ELF-1 (cell line): ENCODE measurements around the gene CD207.
"Not testable (repeated sequence)": the region's sequence is repeated elsewhere in the genome, so short reads cannot be mapped to it uniquely, and the experiment has no call there.

Experiments
- DNase-seq: peaks from one replicate; pipeline ENCODE4 v3.0.0-alpha.2; 2016; ENCODE audit warnings: low read depth, low spot score

CD207 gene

DNA sequence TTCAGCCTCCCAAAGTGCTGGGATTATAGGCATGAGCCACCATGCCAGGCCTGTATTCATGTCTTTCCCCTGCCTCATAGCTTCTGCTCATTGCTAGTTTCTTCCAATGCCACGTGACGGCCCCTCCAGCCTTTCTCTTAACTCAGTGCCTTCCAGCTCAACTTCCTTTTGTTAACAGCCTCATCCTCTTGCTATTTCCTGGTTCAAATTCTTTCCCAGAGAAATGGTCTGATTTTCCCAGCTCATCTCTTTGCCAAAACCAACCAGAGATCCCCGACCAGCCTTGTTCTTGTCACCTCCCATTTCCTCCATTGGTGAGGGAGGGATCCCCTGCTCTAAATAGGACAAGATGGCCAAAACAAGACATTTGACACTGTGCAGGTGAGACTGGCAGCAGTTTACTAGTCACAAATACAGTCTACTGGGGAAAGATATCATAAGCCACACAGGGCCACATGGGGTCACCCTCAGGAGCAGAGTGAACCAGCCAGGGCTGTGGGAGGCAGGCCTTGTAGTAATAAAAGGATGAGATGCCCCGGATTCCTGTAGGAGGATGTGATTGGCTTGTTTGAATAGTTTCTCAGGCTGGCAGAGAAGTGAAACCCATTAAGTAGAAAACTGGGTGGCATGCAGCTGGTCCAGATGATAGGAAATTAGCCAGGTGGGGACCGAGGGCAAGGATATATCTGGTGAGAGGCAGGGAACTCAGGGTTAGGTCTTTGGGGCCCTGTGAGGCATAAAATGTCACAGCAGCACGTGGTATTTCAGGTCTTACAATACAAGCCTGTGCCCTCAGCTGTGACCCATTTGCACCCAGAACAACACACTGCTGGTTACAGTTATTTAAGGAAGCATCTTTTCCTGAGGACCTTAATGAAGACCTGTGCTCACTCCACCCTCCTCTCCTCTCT, 6.4 kb downstream of the CD207 start:
- DNase-seq: no peak

DNA sequence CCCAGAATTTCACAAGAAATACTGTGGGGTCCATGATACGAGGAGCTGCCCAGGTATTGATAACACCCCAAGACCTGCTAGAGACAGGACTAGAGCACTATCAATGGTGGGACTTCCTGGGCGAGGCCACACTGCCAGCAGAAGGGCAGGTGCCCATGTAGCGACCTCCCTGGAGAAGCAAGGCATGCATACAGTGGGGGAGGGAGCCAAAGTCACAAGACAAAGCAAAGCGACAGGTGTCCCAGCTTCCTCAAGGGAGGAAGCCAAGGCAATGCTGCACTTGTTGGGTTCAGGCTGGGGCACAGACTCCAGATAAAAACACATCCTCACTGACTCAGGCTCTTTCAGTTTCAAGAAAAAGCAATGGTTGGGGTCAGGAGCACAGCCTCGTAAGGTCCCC, 7.5 kb downstream of the CD207 start:
- no peak for DNase-seq

DNA sequence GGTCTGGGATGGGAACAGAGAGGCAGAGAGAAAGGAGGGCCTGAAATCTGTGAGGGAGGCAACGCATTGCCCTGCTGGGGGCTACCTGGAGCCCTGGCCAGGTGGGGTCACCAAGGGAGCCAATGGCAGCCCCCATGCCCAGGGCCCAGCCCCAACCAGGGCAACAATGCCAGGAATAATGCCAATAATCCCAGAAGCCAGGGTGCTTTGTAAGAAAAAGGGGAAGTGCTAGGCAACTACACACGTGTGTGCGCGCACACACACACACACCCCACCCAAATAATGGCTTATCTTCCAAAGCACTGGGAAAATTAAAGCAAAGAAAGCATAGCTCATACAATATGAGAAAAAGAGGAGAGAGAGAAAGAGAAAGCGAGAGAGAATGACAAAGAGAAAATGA, 8.2 kb downstream of the CD207 start:
- DNase-seq: no peak

DNA sequence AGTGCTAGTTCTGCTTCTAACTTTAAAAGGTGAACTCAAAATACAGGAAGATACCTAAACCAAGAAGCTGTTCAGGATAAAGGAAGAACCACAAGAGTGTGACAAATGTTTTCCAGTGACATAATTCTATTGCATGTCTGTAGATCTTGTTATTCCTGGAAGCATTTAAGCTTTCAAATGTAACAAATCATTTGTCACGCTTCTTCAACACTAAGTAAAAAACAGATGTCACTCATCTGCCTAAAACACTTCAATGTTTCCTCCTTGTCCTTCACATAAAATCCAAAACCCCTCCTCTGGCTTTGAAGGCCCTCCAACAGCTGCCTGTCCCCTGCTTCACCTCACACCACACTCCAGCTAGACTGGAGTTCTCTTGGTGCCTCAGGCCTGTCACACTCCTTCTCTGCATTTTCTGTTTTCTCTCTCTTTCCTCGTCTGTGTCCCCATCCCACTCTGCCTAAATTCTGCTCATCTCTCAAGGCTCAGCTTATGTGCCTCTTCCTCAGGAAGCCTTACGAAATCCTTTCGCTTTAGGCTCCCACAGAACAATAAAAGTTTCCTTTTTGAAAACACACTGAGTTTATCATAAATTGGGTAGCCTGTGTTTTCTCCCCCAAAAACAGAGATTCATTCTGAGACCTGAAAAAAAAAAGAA, 8.8 kb downstream of the CD207 start:
- DNase-seq: no peak

DNA sequence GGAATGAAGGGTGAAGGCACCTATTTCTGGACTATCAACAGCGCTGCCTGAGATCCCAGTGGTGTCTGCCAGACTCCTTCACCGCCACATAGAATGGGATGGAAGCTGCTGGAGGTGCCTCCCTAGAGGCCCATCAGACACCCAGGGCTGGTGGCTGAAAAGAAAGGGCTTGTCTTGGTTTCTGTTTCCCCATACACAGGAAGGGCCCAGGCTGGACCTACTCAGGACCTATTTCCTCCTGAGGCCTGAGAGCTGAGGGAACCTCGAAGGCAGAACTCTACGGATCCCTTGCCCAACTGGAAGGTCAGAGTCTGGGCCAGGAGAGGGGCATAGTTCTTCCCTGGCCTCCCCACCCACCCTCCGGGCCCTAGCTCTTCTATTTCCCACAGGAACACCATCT, 12.4 kb downstream of the CD207 start:
- DNase-seq: no peak

DNA sequence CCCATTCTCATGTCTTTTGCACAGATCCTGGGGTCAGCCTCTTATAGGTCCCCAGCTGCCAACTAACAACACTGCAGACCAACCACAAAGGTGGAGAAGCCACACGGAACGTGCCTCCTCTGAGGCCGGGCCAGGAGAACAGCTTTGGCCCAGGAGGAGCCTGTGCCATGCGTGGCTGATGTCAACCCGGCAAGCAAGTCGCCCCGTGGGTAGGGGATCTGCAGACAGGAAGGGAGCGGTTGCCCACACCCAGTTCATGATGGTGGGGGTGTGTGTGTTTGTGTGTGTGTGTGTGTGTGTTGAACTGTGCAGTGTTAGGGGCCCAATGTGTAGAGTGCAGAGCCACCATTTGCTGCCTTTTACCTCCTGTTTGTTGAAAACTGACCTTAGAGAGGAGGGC, 12.8 kb downstream of the CD207 start:
- DNase-seq: no peak

DNA sequence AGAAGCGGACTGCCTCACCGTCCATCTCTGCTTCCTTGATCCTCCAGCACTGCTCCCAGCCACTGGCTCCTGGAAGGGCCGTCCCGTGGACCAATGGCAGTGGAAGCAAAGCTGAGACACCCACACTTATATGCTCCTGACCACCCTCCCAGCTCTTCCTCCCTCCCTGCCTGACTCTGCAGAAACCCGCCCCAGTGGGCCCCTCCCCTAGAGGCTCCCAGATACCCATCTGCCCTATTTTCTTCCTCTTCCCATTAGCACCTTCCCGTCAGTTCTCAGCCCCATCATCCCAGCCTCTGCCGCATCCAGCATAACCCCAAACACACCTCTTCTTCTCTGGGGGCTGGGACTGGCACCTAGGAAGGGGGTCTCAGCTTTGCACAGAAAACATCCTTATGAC, 15.1 kb downstream of the CD207 start, which contains the start of gene CLEC4F:
Gene CLEC4F (minus strand): TSS at position 101 of the 400 bp plus-strand sequence. CDS start 76 bp downstream, at position 25.
- DNase-seq: no peak

DNA sequence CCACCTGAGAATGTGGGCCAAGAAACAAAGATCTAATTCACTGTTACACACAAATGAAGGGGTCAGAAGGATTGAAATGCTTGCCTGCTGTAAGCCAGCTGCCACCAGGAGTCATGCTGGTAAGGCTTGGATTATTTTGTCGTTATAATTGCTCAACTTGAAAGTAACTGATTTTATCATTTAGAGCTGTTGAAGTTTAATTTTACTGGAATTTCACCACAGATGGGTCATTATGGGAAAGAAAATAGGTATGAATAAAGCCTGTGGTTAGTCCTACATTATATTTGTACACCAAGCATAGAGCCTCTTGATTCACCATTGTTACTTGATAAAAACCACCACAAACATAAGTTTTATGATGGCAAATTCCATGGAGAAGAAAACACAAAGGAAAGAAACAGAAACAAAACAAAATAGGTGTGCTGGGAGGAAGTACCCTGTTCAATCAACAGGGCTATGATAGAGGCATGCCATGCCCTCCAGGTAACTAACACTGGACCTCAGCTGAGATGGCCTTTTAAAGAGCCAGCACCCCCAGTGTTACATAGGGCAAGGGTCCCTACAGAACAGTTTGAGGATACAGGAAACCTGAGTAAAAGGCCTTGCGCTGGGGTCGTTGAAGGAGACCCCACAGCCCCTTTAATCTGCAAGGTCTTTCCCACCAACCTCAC, 18.2 kb downstream of the CD207 start:
- no peak for DNase-seq

DNA sequence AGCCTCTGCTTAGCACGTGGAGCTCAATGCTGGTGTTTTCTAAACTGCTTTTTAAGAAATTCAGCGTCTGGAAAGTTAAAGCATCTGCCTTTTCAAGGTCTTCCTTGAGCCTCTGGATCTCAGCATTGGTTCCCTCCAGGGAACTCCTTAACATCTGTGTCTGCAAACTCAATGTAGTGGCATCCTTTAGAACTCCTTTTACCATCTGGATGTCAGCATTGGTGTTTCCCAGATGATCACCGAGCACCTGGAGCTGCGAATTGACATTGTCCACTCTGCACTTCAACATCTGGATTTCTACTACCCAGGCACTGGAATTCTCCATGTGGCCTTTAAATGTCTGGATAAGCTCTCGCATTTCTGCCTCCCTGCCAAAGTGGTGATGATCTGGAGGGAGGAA, 18.9 kb downstream of the CD207 start:
- DNase-seq: no peak

DNA sequence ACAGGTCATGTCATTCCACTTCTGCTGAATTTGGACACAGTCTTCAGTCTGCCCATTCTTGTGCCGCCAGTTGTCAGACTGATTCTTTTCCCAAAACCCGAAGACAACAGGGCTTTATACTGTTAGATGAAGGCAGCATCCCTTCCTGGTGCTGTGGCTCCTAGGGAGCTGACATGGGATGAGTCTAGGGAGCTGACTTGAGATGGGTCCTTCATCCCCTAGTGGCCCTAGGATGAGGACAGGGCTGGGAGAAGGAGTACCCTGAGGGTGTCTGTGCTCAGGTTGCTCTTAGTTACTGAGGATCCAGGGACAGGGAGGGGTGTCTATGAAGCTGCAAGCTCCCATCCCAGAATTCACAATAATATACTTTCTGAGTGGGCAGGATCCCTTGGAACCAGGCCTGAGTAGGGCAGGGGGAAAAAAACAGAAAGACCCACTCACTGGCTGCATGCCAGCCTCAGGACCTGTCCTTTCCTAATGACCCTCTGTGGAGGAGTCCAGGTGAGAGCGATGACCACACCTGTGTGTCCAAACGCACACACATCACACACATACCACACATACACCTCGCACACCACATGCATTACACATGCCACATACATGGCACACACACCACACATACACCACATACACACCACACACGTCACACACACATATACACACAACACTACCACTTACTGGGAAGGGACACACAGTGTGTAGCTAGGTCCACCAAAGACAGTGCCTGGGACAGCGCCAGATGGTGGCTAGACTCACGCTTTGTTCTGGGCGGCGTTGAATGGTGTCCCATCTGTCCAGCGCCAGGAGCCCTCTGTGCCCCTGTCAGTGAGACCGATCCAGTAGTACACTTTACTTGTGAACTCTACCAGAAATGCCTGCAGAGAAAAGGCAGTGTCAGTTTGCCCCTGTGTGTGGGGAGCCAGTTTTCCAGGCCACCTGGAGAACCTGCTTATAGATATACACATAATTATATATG, 26.3 kb downstream of the CD207 start:
- DNase-seq: no peak

DNA sequence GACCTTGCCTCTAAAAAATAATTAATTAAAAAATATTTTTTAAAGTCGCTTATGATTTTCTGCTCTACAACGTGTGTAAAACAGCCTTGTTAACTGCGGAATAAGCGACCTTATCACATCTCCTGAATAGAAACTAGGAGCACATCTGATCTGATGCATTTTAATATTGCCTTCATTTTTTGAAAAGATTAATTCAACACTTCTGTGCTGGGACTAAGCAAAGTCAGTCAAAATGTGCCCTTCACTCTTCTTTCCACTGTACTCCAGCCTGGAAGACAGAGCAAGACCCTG, 27.8 kb downstream of the CD207 start:
- DNase-seq: no peak

DNA sequence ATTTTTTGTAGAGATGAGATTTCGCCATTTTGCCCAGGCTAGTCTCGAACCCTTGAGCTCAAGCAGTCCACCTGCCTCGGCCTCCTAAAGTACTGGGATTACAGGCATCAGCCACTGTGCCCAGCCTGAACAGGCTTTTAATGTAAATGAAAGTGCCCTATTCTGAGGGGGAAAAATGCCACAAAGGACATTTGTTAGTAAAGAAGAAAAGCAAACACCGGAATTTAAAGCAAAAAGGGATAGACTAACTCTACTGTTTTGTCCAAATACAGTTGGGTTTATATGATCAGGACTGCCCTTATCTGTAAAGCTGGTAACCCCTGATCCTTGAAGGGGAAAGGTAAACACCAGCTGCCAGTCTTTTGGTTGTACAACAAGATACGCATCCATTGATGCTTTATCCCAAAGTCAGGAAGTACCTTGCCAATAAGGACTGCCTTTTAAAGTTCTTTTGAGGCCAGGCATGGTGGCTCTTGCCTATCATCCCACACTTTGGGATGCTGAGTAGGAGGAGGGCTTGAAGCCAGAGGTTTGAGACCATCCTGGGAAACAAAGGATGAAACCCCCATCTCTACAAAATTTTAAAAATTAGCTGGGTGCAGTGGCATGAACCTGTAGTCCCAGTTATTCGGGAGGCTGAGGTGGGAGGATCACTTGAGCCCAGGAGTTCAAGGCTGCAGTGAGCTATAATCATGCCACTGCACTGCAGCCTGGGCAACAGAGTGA, 28.4 kb downstream of the CD207 start:
- no peak for DNase-seq

DNA sequence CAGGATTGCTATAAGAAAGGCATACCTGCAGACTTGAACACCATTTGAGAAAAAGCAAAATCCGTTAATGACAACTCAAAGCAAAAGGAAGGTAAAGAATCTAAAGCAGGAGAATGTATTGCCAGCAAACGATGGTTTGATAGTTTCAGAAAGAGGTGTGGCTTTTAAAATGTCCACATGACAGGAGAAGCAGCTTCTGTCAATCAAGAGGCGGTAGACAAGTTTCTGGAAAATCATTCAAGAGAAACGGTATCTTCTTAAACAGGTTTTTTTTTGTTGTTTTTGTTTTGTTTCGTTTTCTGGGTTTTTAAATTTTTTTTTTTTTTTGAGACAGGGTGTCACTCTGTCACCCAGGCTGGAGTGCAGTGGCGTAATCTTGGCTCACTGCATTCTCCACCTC, 29.0 kb downstream of the CD207 start:
- no peak for DNase-seq

DNA sequence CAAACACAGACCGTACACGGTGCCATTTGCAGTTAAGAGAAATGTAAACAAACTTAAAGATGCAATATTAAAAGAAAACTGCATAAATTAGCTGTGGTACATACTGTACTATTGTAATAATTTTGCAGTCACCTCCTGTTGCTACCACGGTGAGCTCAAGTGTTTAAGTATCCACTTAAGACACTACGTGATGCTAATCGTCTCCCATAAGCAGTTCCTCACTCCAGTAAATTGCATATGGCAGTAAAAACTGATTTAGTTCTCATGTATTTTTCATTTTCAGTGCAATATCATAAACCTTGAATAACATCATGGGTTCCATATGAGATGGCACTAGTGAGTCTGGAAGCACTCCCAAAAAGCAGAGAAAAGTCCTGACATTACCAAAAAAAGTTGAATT, 29.6 kb downstream of the CD207 start:
- DNase-seq: no peak

DNA sequence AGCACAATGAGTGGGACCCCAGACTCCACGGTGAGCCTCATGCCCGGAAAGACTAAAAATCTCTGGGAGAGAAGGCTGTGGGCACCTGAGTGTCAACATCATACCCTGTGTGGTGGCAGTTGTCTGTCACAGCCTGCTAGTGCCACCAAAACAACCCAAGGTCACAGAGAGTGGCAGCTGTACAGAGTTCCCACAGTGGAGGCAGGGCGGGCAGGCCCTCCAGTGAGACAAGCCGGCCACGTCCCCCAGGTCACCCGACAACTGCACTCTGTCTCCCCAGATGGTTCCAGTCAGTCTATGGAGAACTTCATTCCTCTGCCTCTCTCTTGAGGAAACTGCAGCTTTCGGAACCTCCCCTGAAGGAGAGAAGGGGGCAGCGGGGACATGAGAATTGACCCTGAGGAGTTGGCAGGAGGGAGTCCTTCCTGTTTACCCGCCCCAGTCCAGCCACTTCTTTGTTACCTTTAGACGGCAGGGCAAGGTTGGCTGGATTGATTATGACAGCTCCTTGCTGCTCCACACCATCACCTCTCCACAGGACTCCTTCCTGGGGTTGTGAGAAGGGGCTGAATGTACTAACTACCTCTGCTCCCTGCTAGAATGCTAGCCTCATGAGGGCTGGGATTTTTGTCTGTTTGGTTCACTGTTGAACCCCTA, 33.9 kb downstream of the CD207 start:
- DNase-seq: peak; percentile 50

DNA sequence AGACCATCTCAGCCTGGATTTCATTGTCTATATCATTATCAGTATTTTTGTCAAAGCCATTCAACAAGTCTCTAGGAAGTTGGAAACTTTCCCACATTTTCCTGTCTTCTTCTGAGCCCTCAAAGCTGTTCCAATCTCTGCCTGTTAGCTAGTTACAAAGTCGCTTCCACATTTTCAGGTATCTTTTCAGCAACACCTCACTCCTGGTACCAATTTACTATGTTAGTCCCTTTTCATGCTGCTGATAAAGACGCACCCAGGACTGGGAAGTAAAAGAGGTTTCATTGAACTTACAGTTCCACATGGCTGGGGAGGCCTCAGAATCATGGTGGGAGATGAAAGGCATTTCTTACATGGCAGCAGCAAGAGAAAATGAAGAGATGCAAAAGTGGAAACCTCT, 35.9 kb downstream of the CD207 start:
- no peak for DNase-seq

DNA sequence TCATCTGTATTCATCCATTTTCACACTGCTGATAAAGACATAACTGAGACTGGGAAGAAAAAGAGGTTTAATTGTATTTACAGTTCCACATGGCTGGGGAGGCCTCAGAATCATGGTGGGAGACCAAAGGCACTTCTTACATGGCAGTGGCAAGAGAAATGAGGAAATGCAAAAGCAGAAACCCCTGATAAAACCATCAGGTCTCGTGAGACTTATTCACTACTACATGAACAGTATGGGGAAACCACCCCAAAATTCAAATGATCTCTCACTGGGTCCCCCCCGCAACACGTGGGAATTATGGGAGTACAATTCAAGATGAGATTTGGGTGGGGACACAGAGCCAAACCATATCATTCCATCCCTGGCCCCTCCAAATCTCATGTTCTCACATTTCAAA, 37.6 kb downstream of the CD207 start:
- DNase-seq: not testable (repeated sequence)

DNA sequence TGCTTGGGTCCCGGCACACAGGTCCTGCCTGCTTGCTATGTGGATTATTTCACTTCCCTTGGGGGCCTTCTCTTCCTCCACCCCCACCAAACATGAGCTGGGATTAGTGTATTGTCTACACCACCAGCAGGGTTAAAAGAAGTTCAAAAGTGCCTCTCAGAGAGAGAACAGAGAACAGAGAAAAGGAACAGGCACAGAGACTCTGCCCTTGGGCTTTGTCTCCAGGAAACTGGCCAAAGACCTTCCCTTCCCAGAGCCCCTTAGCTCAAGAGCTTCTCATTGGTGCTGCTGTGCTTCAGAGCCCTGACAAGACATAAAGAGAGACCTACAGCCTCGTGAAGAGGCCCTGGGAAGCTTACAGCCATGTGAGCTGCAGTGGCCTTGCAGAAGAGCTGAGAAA, 38.1 kb downstream of the CD207 start:
- DNase-seq: no peak

DNA sequence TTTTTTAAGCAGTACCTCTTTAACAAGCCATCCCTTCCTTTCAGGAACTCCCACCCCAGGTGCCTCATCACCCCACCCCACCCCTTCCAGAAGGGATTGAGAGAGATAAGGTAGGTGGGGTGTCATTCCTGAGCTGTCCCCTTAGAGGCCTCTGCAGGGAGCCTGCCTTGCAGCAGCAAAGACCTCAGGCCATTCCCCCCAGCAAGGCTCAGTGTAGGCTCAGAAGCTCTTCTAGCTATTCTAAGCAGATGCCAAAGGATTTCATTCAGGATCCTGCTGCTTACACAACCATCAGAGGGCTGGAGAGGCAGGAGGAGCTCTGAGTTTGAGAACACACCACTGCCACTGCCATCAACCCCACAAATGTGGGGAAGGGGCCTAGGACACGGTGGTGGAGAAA, 39.4 kb downstream of the CD207 start:
- DNase-seq: no peak
